ENCODE results near the gene CACNA1C. TPM values are rescaled to one million over a fixed set of nuclear protein-coding genes. Genes with fewer than 3 reads are reported as not detected.

CACNA1C gene
- total and polyA plus RNA-seq, 2 of the 4 experiments (the other 2 are of a cell fraction) = 1.6 to 2.6 TPM

DNA sequence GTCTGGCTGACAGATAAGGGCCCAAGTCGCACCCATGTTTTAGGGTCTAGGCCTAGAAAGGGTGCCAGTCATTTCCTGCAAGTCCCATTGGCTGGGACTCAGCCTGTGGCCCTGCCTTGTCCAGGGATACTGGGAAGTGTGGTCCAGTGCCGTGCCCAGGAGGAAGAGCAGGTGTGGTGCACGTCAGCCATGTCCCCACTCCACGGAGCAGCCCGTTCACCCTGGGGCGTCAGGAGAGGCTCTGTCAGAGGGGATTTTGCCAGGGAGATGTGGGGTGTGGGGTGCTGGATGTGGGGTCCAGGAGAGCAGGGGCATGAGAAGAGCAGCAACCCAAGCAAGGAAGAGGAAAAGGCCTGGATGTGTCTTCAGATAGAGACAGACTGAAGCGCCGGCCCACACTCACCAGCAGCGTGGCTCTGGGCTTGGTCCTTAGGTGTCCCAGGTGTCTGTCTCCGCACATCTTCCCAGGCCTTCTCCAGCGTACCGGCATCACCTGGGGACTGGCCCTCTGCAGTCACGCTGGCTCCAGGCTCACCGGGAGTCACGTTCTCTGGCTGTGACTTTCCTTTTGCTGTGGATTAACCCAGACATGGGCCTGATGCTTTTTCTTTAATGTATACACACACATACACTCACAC, 138.2 kb downstream of the CACNA1C start:
- Histone ChIP-seq H3K9ac (ENCODE audit: low read depth, low read length) (no peak overlapping the region), H3K79me1 (ENCODE audit: low read depth in 1 of 2, low read length in 2 of 2) (peaks cover 0 to 3% of the 10 kb centered on the region in 2 experiments; a peak in 1 of 4 replicates), H3K56ac (ENCODE audit: extremely low read depth, insufficient read depth, low read length) (no peak overlapping the region), H3K23ac (ENCODE audit: low read depth, low read length) (no peak overlapping the region), H3K4me1 (ENCODE audit: control insufficient read depth, insufficient read depth, low read length) (peaks cover 8% of the 10 kb centered on the region), H2BK15ac (ENCODE audit: low read depth, low read length) (no peak overlapping the region), H4K20me1 (ENCODE audit: insufficient read depth, low read length) (no peaks in the 10 kb centered on the region), H3K18ac (ENCODE audit: low read depth, low read length) (no peak overlapping the region), H3K4me2 (ENCODE audit: low read depth, low read length) (no peak overlapping the region), H3K27ac (ENCODE audit: insufficient read depth, low read length) (no peak overlapping the region), H2BK5ac (ENCODE audit: low read depth, low read length, poor library complexity, severe bottlenecking) (no peak overlapping the region), H2BK20ac (ENCODE audit: low read depth, low read length) (no peak overlapping the region), H2AK5ac (ENCODE audit: low read depth, low read length) (no peak overlapping the region), H4K5ac (ENCODE audit: low read depth, low read length) (no peak overlapping the region), H3K9me3 (ENCODE audit: control insufficient read depth, insufficient read depth, low read length) (no peaks in the 10 kb centered on the region), H3K4ac (ENCODE audit: low read depth, low read length) (no peak overlapping the region), H2BK120ac (ENCODE audit: low read depth, low read length) (no peak overlapping the region), H2AFZ (replicated peaks; ENCODE audit: low read length, poor library complexity) (no peak overlapping the region), H4K91ac (ENCODE audit: insufficient read depth, low read depth, low read length) (no peak overlapping the region), H3K27me3 (ENCODE audit: control insufficient read depth, insufficient read depth, low read length) (no peaks in the 10 kb centered on the region), H3K4me3 (ENCODE audit: insufficient read depth, low read depth, low read length) (no peak overlapping the region), H3K9me1 (ENCODE audit: insufficient read depth, low read length) (peaks cover 19% of the 10 kb centered on the region), H3K36me3 (ENCODE audit: control insufficient read depth, insufficient read depth, low read length) (peaks cover 4% of the 10 kb centered on the region; the same call in 1 of the 2 replicates), H3K14ac (replicated peaks; ENCODE audit: low read depth, low read length) (no peak overlapping the region), H4K8ac (ENCODE audit: low read depth in 2 of 2, low read length in 2 of 2) (no peak overlapping the region), H2AK9ac (replicated peaks; ENCODE audit: low read depth, low read length, poor library complexity) (no peak overlapping the region)
- CTCF ChIA-PET = no interaction called here
- BruUV-seq (replicated peaks) = no TSS peak
- ATAC-seq (ENCODE audit: low read depth) = no peak
- in situ Hi-C loops (cut with MboI; ENCODE audit: low sequenced_read_pairs) (no loop called here), dilution Hi-C loops (cut with HindIII; ENCODE audit: low sequenced_read_pairs, unreplicated experiment) (no loop called here), intact Hi-C loops (cut with micrococcal nuclease) (no loop called here)
- no peak for DNase-seq
- POLR2A ChIA-PET (ENCODE audit: unreplicated experiment) = no interaction called here
- WGBS, 2 experiments (ENCODE audit: extremely low coverage in 2 of 2, insufficient read length in 1 of 2) = 94% methylated on average over 6 of the region's 15 CpGs; no CpG with 5 or more reads in 1 of the 2 experiments
- TF ChIP-seq RAD21 (IDR thresholded peaks at IDR 0.05; ENCODE audit: low read length) (no peak), MAFK (IDR thresholded peaks at IDR 0.05; ENCODE audit: low read depth, low read length) (no peak)

All from IMR-90 (cell line).